ENCODE measurements around the gene ZNF212.
A peak's percentile ranks its signal among the peaks of the same experiment; 100 is the strongest.
"Not testable (repeated sequence)": the region's sequence is repeated elsewhere in the genome, so short reads cannot be mapped to it uniquely, and the experiment has no call there.

Gene ZNF212

GRCh38 chr7:149220534-149220933 is 18.9 kb upstream of the ZNF212 start:
- no peak for DNase-seq

- DNase-seq = no peak
These were observed 16.3 kb upstream of the ZNF212 start for GRCh38 chr7:149223176-149223575.

GRCh38 chr7:149223761-149224160 is 15.7 kb upstream of the ZNF212 start:
- DNase-seq = no peak

- no peak for DNase-seq
These were observed 15.1 kb upstream of the ZNF212 start for GRCh38 chr7:149224352-149224751.

GRCh38 chr7:149225106-149225505 is 14.3 kb upstream of the ZNF212 start:
- DNase-seq = no peak

- no peak for DNase-seq
These were observed 13.8 kb upstream of the ZNF212 start for GRCh38 chr7:149225656-149226055.

- not testable (repeated sequence) for DNase-seq
These were observed 13.1 kb upstream of the ZNF212 start for GRCh38 chr7:149226366-149226765.

- DNase-seq = no peak
These were observed 12.5 kb upstream of the ZNF212 start for GRCh38 chr7:149226840-149227494.

GRCh38 chr7:149228831-149229471 is 10.5 kb upstream of the ZNF212 start:
- no peak for DNase-seq

GRCh38 chr7:149229526-149229925 is 9.9 kb upstream of the ZNF212 start:
- no peak for DNase-seq

- DNase-seq = no peak
These were observed 7.1 kb upstream of the ZNF212 start for GRCh38 chr7:149232362-149232761.

GRCh38 chr7:149233655-149234204 is 5.7 kb upstream of the ZNF212 start:
- DNase-seq = peak; percentile 40

- no peak for DNase-seq
These were observed 1.9 kb upstream of the ZNF212 start for GRCh38 chr7:149237502-149237901.

GRCh38 chr7:149238051-149238450 is 1.4 kb upstream of the ZNF212 start:
- DNase-seq = no peak

GRCh38 chr7:149240637-149241036 is 1.2 kb downstream of the ZNF212 start:
- no peak for DNase-seq

GRCh38 chr7:149241696-149242095 is 2.2 kb downstream of the ZNF212 start:
- DNase-seq = no peak

GRCh38 chr7:149245244-149245643 is 5.8 kb downstream of the ZNF212 start:
- no peak for DNase-seq

GRCh38 chr7:149245744-149246143 is 6.3 kb downstream of the ZNF212 start:
- DNase-seq = no peak

GRCh38 chr7:149248777-149249176 is 9.3 kb downstream of the ZNF212 start:
- no peak for DNase-seq

GRCh38 chr7:149250151-149250550 is 10.7 kb downstream of the ZNF212 start:
- not testable (repeated sequence) for DNase-seq

- not testable (repeated sequence) for DNase-seq
These were observed 12.1 kb downstream of the ZNF212 start for GRCh38 chr7:149251518-149251917.

GRCh38 chr7:149252378-149252777 is 12.9 kb downstream of the ZNF212 start:
- DNase-seq = no peak

- DNase-seq = no peak
These were observed 14.2 kb downstream of the ZNF212 start for GRCh38 chr7:149253665-149254064.

- DNase-seq = no peak
These were observed 14.9 kb downstream of the ZNF212 start for GRCh38 chr7:149254181-149254858.

Data from GOT3 (cell line).